ENCODE measurements around the gene TCTN3. TPM values are rescaled to one million over a fixed set of nuclear protein-coding genes. Genes with fewer than 3 reads are reported as not detected.

Gene TCTN3
- polyA plus RNA-seq, 1 donor (not counting 4 experiments of a cell fraction or from before 2014, with no cell fraction given), result 43.0 TPM

DNA sequence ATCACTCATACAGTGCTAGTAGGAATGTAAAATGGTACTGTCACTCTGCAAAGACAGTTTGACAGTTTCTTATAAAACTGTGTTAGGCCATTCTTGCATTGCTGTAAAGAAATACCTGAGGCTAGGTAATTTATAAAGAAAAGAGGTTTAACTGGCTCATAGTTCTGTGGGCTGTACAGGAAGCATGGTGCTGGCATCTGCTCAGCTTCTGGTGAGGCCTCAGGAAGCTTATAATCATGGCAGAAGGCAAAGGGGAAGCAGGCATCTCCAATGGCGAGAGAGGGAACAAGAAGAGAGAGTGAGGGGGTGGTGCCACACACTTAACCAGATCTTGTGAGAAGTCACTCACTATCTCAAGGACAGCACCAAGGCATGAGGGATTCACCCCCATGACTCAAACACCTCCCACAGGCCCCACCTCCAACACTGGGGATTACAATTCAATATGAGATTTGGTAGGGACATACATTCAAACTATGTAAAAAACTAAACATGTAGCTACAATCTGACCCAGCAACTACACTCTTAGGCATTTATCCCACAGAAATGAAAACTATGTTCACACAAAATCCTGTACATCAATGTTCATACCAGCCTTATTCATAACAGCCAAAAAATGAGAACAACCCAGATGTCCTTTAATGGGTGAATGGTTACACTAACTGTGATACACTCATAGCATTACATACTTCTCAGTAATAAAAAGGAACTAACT is 42.2 kb downstream of the TCTN3 start:
- H3K79me2 ChIP-seq (ENCODE audit: control insufficient read depth, insufficient read depth, low read length), result peaks cover 38% of the 10 kb centered on the region
- DNase-seq (ENCODE audit: low read depth, low spot score) (no peak), FAIRE-seq (no peak)
- dilution Hi-C loops (cut with MboI; ENCODE audit: extremely low pct_ligation_motif_present, low sequenced_read_pairs), result no loop called here
- peaks cover 2% of the 10 kb centered on the region for H3K9me3 ChIP-seq (ENCODE audit: control insufficient read depth, low read depth, low read length)
- H3K4me1 ChIP-seq (ENCODE audit: control insufficient read depth, extremely low read depth, insufficient read depth, low read length), result peaks cover 11% of the 10 kb centered on the region
- H4K20me1 ChIP-seq (ENCODE audit: control insufficient read depth, extremely low read depth, insufficient read depth, low read length), result no peaks in the 10 kb centered on the region
- H3K9ac ChIP-seq (ENCODE audit: control insufficient read depth, extremely low read depth, insufficient read depth, low read length), result no peak overlapping the region
- H3K9me1 ChIP-seq (ENCODE audit: control insufficient read depth, extremely low read depth, insufficient read depth, low read length), result no peaks in the 10 kb centered on the region
- no peak overlapping the region for H3K4me3 ChIP-seq (ENCODE audit: control insufficient read depth in 2 of 3, extremely low read depth in 1 of 3, insufficient read depth in 2 of 3, low read depth in 1 of 3, low read length in 3 of 3)
- TF ChIP-seq EZH2 (IDR thresholded peaks at IDR 0.05; ENCODE audit: low read length), result no peak
- TF ChIP-seq, protein P1, sequence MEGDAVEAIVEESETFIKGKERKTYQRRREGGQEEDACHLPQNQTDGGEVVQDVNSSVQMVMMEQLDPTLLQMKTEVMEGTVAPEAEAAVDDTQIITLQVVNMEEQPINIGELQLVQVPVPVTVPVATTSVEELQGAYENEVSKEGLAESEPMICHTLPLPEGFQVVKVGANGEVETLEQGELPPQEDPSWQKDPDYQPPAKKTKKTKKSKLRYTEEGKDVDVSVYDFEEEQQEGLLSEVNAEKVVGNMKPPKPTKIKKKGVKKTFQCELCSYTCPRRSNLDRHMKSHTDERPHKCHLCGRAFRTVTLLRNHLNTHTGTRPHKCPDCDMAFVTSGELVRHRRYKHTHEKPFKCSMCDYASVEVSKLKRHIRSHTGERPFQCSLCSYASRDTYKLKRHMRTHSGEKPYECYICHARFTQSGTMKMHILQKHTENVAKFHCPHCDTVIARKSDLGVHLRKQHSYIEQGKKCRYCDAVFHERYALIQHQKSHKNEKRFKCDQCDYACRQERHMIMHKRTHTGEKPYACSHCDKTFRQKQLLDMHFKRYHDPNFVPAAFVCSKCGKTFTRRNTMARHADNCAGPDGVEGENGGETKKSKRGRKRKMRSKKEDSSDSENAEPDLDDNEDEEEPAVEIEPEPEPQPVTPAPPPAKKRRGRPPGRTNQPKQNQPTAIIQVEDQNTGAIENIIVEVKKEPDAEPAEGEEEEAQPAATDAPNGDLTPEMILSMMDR (optimal IDR thresholded peaks at IDR 0.05 in 1 of 3, IDR thresholded peaks at IDR 0.05 in 1 of 3, conservative IDR thresholded peaks at IDR 0.05 in 1 of 3; ENCODE audit: extremely low read depth in 1 of 3, insufficient read depth in 2 of 3, low read length in 3 of 3), result no peak
- no peak overlapping the region for H2AFZ ChIP-seq (ENCODE audit: control insufficient read depth, low read length)
- H3K27me3 ChIP-seq (ENCODE audit: control insufficient read depth, extremely low read depth, insufficient read depth, low read length), result no peaks in the 10 kb centered on the region
- no peak overlapping the region for H3K4me2 ChIP-seq (ENCODE audit: control insufficient read depth, extremely low read depth, insufficient read depth, low read depth, low read length)
- no peak overlapping the region for H3K27ac ChIP-seq (ENCODE audit: control insufficient read depth, insufficient read depth, low read length)
- peaks cover 7 to 18% of the 10 kb centered on the region in 2 experiments for H3K36me3 ChIP-seq (ENCODE audit: control insufficient read depth in 2 of 2, extremely low read depth in 1 of 2, insufficient read depth in 2 of 2, low read length in 2 of 2)

DNA sequence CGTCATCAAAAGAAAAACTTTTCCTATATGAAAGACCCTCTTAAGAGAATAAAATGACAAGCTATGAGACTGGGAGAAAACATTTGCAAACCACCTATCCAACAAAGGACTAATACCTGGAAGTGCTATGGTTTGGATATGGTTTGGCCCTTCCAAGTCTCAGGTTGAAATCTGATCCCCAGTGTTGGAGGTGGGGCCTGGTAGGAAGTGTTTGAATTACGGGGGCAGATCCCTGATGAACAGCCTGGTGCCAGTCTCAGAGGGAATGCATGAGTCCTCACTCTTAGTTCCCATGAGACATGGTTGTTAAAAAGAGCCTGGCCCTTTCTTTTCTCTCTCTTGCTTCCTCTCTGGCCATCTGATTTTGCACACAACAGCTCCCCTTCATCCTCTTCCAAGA is 43.5 kb downstream of the TCTN3 start:
- Histone ChIP-seq H3K9me3 (ENCODE audit: control insufficient read depth, low read depth, low read length) (peaks cover 2% of the 10 kb centered on the region), H3K4me2 (ENCODE audit: control insufficient read depth, extremely low read depth, insufficient read depth, low read depth, low read length) (no peak overlapping the region), H3K4me3 (ENCODE audit: control insufficient read depth in 2 of 3, extremely low read depth in 1 of 3, insufficient read depth in 2 of 3, low read depth in 1 of 3, low read length in 3 of 3) (no peak overlapping the region), H3K27ac (ENCODE audit: control insufficient read depth, insufficient read depth, low read length) (no peak overlapping the region), H3K9ac (ENCODE audit: control insufficient read depth, extremely low read depth, insufficient read depth, low read length) (no peak overlapping the region), H2AFZ (ENCODE audit: control insufficient read depth, low read length) (no peak overlapping the region), H3K9me1 (ENCODE audit: control insufficient read depth, extremely low read depth, insufficient read depth, low read length) (no peaks in the 10 kb centered on the region), H3K27me3 (ENCODE audit: control insufficient read depth, extremely low read depth, insufficient read depth, low read length) (no peaks in the 10 kb centered on the region), H3K4me1 (ENCODE audit: control insufficient read depth, extremely low read depth, insufficient read depth, low read length) (peaks cover 6% of the 10 kb centered on the region), H3K36me3 (ENCODE audit: control insufficient read depth in 2 of 2, extremely low read depth in 1 of 2, insufficient read depth in 2 of 2, low read length in 2 of 2) (peaks cover 11 to 27% of the 10 kb centered on the region in 2 experiments), H4K20me1 (ENCODE audit: control insufficient read depth, extremely low read depth, insufficient read depth, low read length) (no peaks in the 10 kb centered on the region), H3K79me2 (ENCODE audit: control insufficient read depth, insufficient read depth, low read length) (peaks cover 29% of the 10 kb centered on the region)
- no peak for FAIRE-seq
- no peak for DNase-seq (ENCODE audit: low read depth, low spot score)
- dilution Hi-C loops (cut with MboI; ENCODE audit: extremely low pct_ligation_motif_present, low sequenced_read_pairs), result no loop called here
- TF ChIP-seq, protein P1 (optimal IDR thresholded peaks at IDR 0.05 in 1 of 3, IDR thresholded peaks at IDR 0.05 in 1 of 3, conservative IDR thresholded peaks at IDR 0.05 in 1 of 3; ENCODE audit: extremely low read depth in 1 of 3, insufficient read depth in 2 of 3, low read length in 3 of 3), result no peak
- no peak for TF ChIP-seq EZH2 (IDR thresholded peaks at IDR 0.05; ENCODE audit: low read length)

Data from keratinocyte (primary cell).